Measurements from ENCODE around the gene COX17. TPM values are rescaled to one million over a fixed set of nuclear protein-coding genes. Genes with fewer than 3 reads are reported as not detected.
"Not testable (repeated sequence)": the region's sequence is repeated elsewhere in the genome, so short reads cannot be mapped to it uniquely, and the experiment has no call there.

Gene COX17
- total RNA-seq, 4 donors from 2014 or later: 12.8 to 73.0 (median 46.0) TPM

DNA sequence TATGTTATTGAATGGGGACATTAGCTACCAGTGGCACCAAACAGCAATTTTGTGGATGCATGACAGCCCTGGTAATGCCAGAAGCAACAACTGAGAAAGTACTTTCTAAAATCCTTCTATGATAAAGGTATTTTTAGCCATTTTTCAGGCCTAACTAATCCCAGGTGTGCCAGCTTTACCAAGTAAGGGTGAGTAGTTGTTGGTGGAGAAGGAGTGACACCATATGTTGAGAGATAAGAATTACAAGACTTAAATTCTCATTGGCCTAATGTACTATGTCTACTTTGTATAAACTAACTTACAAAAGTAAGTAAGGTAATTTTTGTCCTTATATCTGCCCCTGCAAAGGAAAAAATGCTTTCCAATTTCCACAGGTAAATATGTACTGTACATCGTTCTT, 4.1 kb upstream of the COX17 start:
- Histone ChIP-seq H3K4me1 (peaks cover 2 to 7% of the 10 kb centered on the region in 2 donors), H3K9me3 (no peaks in the 10 kb centered on the region), H3K36me3 (no peaks in the 10 kb centered on the region), H3K27ac (peak overlapping the region in 1 of 3 donors; percentile 62), H3K27me3 (no peaks in the 10 kb centered on the region), H3K4me3 (replicated peaks in 1 of 3) (no peak overlapping the region)
- WGBS, 2 donors: 38 to 67% methylated on average over 1 of the region's 1 CpG
- peak in 1 of 2 donors; percentile 10 for DNase-seq
- TF ChIP-seq, protein P1, sequence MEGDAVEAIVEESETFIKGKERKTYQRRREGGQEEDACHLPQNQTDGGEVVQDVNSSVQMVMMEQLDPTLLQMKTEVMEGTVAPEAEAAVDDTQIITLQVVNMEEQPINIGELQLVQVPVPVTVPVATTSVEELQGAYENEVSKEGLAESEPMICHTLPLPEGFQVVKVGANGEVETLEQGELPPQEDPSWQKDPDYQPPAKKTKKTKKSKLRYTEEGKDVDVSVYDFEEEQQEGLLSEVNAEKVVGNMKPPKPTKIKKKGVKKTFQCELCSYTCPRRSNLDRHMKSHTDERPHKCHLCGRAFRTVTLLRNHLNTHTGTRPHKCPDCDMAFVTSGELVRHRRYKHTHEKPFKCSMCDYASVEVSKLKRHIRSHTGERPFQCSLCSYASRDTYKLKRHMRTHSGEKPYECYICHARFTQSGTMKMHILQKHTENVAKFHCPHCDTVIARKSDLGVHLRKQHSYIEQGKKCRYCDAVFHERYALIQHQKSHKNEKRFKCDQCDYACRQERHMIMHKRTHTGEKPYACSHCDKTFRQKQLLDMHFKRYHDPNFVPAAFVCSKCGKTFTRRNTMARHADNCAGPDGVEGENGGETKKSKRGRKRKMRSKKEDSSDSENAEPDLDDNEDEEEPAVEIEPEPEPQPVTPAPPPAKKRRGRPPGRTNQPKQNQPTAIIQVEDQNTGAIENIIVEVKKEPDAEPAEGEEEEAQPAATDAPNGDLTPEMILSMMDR (IDR thresholded peaks at IDR 0.05): peak in 5 of 6 experiments; percentile 9 to 80 (median 61)
- no peak for TF ChIP-seq POLR2A (IDR thresholded peaks at IDR 0.05)
- intact Hi-C loops (cut with DNase I): no loop called here

DNA sequence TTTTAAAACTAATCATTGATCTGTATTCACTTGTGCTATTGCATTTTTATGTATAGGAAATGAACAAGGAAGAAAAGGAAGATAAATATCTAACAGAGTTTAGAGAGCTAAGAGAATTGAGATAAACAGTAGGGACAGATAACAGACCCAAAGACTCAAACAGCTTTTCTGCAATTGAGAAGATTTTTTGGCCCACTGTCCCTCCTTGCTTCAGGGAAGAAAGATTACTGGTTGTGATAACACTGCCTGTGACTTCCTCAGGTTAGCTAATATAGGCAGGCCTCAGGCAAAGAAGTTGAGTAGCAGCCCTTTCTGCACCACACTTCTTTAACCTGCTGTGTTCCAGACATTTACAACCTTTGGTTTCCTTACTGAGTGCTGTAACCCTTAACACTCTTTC, 2.7 kb upstream of the COX17 start:
- Histone ChIP-seq H3K27ac (no peak overlapping the region), H3K27me3 (no peaks in the 10 kb centered on the region), H3K4me1 (peaks cover 11 to 18% of the 10 kb centered on the region in 2 donors), H3K4me3 (replicated peaks in 1 of 3) (no peak overlapping the region), H3K36me3 (peaks cover 0 to under 1% of the 10 kb centered on the region in 2 donors), H3K9me3 (no peaks in the 10 kb centered on the region)
- intact Hi-C loops (cut with DNase I): loop anchor here (10.0 kb wide), 1 partner anchor 185 kb away; the partner anchor contains the start of gene TIMMDC1
- TF ChIP-seq, protein P1 (IDR thresholded peaks at IDR 0.05): no peak
- no peak for DNase-seq

DNA sequence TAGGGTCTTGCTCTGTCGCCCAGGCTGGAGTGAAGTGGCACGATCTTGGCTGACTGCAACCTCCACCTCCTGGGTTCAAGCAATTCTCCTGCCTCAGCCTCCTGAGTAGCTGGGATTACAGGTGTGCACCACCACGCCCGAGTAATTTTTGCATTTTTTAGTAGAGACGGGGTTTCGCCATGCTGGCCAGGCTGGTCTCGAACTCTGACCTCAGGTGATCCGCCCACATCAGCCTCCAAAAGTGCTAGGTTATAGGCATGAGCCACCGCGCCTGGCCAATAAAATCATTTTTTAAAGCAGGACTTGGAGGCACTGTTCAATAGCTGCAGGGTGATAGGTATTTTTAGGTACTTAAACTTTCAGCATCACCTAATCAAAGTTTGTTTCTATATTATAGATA, 1.0 kb upstream of the COX17 start:
- Histone ChIP-seq H3K4me1 (peaks cover 11 to 18% of the 10 kb centered on the region in 2 donors), H3K36me3 (peaks cover 5 to 17% of the 10 kb centered on the region in 2 donors)
- DNase-seq; H3K27me3 ChIP-seq; H3K27ac ChIP-seq; H3K9me3 ChIP-seq; H3K4me3 ChIP-seq (replicated peaks in 1 of 3): not testable (repeated sequence)
- intact Hi-C loops (cut with DNase I): loop anchor here (10.0 kb wide), 1 partner anchor 183 kb away; the partner anchor contains the start of gene TIMMDC1
- 98 to 99% methylated on average over 10 of the region's 10 CpGs for WGBS, 2 donors

DNA sequence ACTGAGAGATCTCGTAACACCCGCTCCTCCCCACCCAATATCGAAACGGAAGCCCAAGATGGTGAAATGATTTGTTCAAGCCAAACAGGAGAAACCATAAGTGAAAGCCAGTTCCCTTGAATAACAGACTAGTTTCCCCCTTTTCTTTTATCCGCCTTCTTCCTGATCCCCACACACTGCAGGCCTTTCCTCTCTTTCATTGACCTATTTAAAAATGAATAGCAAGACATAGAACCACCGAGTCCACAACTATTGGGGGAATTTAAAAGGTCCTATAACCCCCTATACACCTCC, 382 bp upstream of the COX17 start:
- TF ChIP-seq, protein P1 (IDR thresholded peaks at IDR 0.05): no peak
- peak in 1 of 2 donors; percentile 0 for TF ChIP-seq POLR2A (IDR thresholded peaks at IDR 0.05)
- Histone ChIP-seq H3K27me3 (no peaks in the 10 kb centered on the region), H3K4me3 (replicated peaks in 1 of 3) (peak overlapping the region in 2 of 3 donors; percentile 28 to 60), H3K9me3 (no peaks in the 10 kb centered on the region), H3K4me1 (peaks cover 11 to 18% of the 10 kb centered on the region in 2 donors), H3K27ac (peak overlapping the region; percentile 84 to 93 (median 90)), H3K36me3 (peaks cover 7 to 22% of the 10 kb centered on the region in 2 donors)
- no peak for DNase-seq
- intact Hi-C loops (cut with DNase I): loop anchor here (10.0 kb wide), 1 partner anchor 183 kb away; the partner anchor contains the start of gene TIMMDC1
- WGBS, 2 donors: 11 to 14% methylated on average over 6 of the region's 6 CpGs

DNA sequence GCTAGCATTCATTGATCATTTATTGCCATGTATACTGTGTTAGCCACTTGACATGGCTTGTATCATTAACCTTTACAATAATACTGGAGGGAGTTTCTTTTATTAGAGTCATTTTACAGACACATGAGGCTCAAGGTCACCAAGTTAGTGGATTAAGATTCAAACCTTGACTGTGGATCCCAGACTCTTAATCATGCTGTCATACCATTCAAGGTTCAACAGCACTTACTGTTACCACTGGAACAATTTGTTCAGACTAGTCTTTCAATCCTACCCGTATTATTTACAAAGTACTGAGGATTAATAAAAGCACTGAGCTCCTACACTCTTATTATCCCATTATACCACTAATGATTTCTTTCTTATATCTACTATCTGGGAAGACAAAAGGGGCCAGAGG, 1.2 kb downstream of the COX17 start:
- H3K27ac ChIP-seq: peak overlapping the region; percentile 84 to 93 (median 90)
- peaks cover 11 to 16% of the 10 kb centered on the region in 2 donors for H3K4me1 ChIP-seq
- H3K36me3 ChIP-seq: peaks cover 12 to 32% of the 10 kb centered on the region in 2 donors
- no peaks in the 10 kb centered on the region for H3K9me3 ChIP-seq
- TF ChIP-seq, protein P1 (IDR thresholded peaks at IDR 0.05): no peak
- peak overlapping the region in 1 of 3 donors; percentile 60 for H3K4me3 ChIP-seq (replicated peaks in 1 of 3)
- DNase-seq: no peak
- intact Hi-C loops (cut with DNase I): loop anchor here (10.0 kb wide), 1 partner anchor 181 kb away; the partner anchor contains the start of gene TIMMDC1
- WGBS, 2 donors: 49% methylated on average over 1 of the region's 1 CpG
- H3K27me3 ChIP-seq: no peaks in the 10 kb centered on the region
